SKM-1 (cell line): Measurements from ENCODE around the gene STRA6.

Experiments used
- DNase-seq: peaks from one replicate; lab custom pipeline; 2025; ENCODE audit not compliant: unreplicated experiment; lab: John Stamatoyannopoulos, UW

Gene STRA6

DNA sequence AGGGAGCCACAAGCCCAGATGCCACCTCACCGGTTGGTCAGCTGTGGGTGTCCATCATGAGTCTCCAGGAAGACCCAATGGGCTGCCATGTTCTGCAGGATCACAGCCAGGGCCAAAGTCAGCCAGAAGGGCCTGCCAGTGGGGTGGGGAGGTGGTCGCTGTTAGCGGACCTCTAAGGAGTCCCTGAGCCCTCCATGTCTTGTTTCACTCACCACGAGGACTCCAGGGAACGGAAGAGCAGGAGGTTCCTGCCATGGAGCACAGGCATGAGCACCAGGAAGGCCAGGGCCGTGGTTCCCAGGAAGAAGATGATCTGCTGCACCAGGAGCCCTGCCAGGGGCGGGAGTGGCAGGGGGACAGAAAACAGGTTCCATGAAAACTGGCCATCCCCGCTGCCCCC lies 20.5 kb downstream of the STRA6 start:
- DNase-seq: no peak

GRCh38 chr15:74180881-74181602 lies 21.5 kb downstream of the STRA6 start:
- no peak for DNase-seq

- DNase-seq: no peak
Measured at GRCh38 chr15:74179983-74180880, 22.4 kb downstream of the STRA6 start.

DNA sequence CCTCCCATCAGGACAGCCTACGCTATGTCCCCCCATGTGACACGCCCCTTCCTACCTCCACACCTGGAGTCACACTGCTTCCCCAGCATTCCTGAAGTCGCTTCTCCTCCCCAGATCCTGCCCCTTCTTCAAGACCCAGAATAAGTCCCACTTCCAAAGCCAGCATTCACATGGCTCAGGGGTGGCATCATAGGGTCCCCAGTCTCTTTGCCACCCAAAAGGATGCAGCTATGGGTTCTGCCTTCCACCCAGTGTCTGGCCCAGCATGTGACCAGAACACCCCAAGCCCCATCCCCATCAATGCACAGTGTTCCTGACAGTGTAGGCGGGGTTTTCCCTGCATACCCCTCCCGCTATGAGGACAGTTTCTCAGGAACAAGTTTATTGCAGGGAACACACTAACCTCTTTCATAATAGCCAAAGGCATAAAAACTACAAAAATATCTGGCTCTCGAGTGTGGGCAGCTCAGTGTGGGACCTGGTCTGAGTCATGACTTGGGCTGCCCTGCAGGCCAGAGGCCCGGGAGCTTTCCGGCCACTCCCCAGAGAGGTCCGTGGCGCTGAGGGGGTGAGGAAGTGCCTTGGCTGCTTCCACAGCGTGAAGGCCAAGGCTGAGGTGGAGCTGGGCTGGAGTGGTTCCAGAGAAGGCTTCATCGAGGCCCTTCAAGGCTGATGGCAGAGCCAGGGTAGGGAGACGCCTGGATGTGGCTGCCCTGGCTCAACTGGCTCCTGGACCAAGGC lies 23.3 kb downstream of the STRA6 start:
- DNase-seq: no peak

- no peak for DNase-seq
Measured at GRCh38 chr15:74178326-74179100, 24.1 kb downstream of the STRA6 start.

DNA sequence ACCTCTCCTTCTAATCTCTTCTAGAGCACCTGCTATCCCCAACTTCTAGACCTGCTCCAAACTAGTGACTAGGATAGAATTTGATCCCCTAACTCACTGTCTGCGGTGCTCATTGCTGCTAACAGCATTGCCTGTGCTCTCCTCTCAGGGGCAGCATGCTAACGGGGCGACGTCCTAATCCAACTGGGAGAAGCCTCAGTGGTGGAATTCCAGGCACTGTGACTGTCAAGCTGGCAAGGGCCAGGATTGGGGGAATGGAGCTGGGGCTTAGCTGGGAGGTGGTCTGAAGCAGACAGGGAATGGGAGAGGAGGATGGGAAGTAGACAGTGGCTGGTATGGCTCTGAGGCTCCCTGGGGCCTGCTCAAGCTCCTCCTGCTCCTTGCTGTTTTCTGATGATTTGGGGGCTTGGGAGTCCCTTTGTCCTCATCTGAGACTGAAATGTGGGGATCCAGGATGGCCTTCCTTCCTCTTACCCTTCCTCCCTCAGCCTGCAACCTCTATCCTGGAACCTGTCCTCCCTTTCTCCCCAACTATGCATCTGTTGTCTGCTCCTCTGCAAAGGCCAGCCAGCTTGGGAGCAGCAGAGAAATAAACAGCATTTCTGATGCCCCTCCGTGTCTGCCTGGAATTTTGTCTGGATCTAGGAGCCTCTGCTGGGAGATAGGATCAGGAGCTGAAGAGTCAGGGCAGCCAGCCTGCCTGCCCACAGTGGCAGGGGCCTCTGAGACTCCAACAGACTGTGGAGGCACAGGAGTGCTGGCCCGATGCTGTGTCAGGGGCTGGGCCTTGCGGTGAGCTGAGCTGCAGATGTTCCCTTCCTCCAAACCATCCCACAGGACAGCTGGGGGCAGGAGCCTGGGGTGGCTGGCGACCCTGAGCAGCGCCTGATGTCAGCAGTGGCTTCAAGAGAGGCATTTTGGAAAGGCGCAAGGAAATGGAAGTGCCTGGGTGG lies 26.0 kb downstream of the STRA6 start:
- no peak for DNase-seq

DNA sequence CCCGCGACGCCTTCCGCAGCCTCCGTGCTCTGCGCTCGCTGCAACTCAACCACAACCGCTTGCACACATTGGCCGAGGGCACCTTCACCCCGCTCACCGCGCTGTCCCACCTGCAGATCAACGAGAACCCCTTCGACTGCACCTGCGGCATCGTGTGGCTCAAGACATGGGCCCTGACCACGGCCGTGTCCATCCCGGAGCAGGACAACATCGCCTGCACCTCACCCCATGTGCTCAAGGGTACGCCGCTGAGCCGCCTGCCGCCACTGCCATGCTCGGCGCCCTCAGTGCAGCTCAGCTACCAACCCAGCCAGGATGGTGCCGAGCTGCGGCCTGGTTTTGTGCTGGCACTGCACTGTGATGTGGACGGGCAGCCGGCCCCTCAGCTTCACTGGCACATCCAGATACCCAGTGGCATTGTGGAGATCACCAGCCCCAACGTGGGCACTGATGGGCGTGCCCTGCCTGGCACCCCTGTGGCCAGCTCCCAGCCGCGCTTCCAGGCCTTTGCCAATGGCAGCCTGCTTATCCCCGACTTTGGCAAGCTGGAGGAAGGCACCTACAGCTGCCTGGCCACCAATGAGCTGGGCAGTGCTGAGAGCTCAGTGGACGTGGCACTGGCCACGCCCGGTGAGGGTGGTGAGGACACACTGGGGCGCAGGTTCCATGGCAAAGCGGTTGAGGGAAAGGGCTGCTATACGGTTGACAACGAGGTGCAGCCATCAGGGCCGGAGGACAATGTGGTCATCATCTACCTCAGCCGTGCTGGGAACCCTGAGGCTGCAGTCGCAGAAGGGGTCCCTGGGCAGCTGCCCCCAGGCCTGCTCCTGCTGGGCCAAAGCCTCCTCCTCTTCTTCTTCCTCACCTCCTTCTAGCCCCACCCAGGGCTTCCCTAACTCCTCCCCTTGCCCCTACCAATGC lies 27.1 kb downstream of the STRA6 start:
- no peak for DNase-seq

DNA sequence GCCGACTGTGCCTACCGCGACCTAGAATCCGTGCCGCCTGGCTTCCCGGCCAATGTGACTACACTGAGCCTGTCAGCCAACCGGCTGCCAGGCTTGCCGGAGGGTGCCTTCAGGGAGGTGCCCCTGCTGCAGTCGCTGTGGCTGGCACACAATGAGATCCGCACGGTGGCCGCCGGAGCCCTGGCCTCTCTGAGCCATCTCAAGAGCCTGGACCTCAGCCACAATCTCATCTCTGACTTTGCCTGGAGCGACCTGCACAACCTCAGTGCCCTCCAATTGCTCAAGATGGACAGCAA lies 27.7 kb downstream of the STRA6 start:
- DNase-seq: no peak

- DNase-seq: no peak
Measured at GRCh38 chr15:74174219-74174957, 28.2 kb downstream of the STRA6 start.

DNA sequence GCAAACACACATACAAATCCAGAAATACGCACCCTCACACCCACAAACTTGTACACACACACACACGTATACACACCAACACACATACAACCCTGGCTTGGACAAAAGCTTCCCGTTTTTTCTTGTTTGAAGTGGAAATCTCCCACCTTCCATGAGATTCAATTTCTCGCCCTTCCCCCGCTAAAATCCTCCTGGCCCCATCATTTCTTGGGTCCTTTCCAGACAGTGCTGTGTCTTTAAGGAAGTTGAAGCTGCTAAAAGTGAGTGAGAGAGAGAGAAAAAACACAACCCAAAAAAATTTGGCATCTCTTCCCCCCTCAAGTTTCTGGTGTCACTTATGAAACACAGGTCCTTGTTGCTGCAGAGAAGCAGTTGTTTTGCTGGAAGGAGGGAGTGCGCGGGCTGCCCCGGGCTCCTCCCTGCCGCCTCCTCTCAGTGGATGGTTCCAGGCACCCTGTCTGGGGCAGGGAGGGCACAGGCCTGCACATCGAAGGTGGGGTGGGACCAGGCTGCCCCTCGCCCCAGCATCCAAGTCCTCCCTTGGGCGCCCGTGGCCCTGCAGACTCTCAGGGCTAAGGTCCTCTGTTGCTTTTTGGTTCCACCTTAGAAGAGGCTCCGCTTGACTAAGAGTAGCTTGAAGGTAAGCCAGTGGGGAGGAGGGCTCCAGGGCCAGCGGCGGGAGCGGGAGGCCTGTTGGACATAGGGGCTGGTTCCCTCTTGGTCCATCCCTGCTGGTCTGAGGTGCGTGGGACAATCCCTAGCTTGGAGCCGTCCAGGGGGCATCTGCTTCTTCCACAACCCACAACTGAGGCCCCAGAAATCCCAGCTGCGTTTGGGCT lies 29.0 kb downstream of the STRA6 start, which contains the start of gene ISLR:
ISLR (plus strand) TSS at position 331 of the 839 bp plus-strand sequence. CDS start 1,149 bp downstream, outside the sequence.
- no peak for DNase-seq

- no peak for DNase-seq
Measured at GRCh38 chr15:74172701-74173379, 29.7 kb downstream of the STRA6 start.

- no peak for DNase-seq
Measured at GRCh38 chr15:74171965-74172541, 30.5 kb downstream of the STRA6 start.

DNA sequence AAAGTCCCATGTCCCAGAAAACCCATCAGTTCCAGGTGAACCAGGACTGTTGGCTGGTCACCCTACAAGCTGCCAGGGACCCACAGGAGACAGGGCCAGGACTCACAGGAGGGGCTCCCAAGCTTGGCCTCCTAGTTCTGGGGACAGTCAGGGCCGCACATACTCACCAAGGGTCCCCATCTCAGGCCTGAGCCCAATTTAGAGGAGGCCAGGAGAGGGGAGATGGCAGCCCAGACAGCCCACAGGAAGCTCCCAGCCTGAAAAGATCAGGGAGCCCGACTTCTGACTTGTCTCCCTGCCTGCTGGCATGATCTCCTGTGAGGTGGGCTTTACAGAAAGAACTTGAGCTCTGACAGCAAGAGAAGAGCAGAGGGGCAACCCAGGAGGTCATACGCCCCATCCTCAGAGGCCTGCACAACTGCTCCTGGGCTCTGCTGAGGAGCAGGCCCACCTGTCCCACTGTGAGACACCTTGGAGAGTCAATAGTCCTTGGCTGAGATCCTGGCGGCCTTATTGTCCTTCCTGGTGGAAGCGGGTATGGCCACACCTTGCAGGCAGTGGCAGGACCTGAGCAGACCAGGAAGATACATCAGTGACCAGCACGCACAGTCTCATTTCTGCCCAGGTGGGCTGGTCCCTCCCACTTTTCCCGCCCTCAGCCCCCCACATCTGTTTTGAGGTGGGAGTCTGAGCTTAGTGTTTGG lies 31.6 kb downstream of the STRA6 start:
- no peak for DNase-seq

DNA sequence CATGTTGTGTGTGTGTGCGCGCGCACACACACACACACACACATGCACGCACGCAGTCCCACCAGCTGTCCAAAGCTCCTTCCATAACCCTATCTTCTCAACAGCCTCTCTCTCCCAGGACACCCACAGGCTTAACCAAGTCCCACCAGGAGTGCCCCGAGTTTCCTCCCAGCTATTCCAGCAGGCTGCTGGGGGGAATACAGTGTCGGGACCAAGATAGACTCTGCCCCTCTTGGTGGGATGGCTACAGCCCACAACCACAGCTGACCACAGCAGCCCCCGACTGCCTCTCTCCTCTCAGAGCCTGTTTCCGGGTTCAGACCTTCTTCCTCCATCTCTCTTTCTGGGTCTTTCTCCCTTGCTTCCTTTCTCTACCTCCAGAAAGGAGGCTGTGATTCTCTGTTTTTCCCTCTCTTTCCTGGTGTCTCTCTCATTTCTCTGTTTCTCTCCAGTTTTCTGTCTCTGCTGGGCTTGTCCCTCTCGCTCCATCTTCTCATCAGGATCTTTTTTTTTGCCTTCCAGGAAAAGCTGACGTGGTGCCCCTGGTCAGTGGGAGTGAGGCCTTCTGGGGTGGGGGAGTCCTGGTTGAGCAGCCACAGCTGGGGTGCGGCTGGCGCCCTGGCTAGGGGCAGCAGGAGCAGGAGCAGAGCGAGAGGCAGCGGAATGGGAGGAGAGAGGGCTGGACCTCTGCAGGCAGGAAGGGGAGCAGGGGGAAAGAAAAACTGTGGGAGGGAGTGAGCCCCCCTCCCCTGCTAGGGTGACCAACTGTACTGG lies 32.3 kb downstream of the STRA6 start:
- no peak for DNase-seq

DNA sequence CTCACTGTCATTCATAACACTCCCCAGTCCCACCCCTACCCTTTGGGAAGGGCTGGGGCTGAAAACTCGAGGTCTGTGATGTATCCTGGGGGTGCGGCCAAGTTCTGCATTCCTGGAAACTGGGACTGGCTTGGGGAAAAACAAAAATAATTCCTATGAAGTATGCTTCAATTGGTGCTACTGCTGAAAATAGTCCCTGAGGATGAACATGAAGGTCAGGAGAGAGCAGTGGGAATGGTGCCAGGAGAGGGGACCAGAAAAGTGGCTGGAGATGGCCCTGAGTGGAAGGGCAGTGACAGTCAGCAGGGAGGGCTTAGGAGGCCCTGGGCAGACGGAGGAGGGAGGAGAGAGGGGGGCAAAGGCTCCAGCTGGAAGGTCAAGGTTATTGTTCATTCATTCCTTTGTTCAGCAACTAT lies 33.9 kb downstream of the STRA6 start:
- DNase-seq: no peak
